Jurkat, Clone E6-1 (cell line): ENCODE measurements around the gene CSF3R.

Source experiments
- DNase-seq: peaks from one replicate; pipeline ENCODE4 v3.0.0-alpha.2; 2011; ENCODE audit warnings: low read depth, low spot score
- H3K4me3 ChIP-seq: 2 replicates; pipeline ENCODE4 v1.5.1; 2011; ENCODE audit warnings: mild to moderate bottlenecking, low read length, control low read depth, moderate library complexity

CSF3R gene

DNA sequence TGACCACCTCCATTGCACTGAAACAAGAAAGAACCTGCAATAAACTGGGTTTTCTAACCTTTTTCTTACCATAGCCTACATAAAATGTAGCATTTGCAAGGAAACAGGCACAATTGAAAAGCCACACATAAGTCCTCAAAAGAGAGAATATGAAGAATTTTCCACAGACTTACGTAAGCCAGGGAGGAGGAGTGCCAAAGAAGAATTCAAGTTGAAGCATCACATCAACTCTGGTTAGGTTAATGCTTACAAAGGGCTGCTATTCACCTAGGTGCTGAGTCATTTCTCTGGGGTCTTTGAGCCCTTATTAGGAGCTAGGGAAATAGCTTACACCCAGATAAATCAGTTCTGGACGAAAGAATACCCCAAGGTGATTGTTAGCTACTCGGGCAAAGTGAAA is 42.1 kb downstream of the CSF3R start:
- H3K4me3 ChIP-seq = no peak overlapping the region
- no peak for DNase-seq

DNA sequence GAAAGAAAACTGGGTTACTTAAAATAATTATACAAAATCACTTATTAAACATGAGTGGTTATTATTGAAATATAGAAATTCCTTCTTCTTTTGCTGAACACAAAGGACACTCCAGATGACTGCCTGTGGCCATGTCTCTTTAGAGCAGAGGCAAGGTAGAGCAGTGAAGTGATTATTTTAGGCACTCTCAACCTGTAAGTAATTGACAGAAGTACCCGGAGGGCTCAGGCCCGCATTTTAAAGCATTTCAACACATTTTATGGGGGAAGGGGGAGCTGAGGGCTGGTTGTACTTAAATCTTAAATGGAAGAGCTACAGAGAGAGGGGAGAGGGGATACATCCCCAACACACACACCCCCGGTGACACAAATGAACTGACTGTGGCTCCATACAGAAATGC is 42.7 kb downstream of the CSF3R start:
- H3K4me3 ChIP-seq = no peak overlapping the region
- no peak for DNase-seq

DNA sequence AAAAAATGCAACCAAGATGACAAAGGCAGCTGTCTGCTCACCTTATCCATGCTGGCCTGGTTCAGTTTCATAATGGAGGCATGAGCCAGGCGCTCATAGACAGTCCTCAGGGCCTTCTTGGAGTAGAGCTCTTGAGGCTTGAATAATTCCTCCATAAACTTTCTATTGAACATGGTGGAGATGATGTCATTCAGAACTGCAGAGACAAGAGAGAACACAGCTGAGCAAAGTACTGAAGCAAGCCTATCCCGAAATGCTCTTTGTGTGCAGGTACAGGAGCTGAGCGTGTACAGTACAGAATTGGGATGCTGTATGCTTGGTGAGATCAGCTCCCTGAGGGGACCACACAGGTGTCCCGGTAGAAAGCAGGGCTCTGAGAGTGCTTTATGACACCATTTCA is 44.0 kb downstream of the CSF3R start:
- no peak overlapping the region for H3K4me3 ChIP-seq
- no peak for DNase-seq

DNA sequence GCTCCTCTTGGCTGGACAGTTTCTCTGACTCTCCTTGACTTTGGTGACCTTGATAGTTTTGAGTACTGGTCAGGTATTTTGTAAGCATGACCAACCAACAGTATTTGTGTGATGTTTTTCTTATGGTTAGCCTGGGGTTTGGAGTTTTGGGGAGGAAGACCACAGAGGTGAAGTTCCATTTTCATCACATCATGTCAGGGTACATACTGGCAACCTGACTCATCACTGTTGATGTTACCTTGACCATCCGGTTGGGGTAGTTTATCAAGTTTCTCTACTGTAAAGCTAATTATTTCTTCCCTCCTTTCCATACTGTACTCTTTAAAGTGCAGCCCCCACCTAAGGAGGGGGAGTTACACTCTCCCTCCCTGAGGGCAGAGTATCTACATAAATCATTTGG is 45.9 kb downstream of the CSF3R start:
- H3K4me3 ChIP-seq = no peak overlapping the region
- no peak for DNase-seq

DNA sequence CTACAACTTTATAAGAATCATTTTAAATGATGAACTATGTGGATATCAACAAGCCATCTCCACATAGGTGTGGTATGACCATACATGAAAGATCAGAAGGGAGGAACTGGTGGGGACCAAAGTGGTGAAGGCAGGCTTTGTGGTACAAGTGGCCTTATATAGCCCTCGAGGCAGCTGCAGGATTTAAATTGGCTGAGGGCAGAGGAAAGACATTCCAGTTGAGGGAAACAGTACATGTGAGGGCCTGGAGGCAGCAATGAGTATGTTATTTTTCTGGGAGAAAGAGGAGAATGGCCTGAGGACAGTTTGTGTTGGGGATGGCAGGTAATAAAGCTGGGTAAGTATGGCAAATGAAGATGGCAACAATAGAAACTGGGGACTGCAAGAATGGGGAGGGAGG is 49.6 kb downstream of the CSF3R start:
- no peak overlapping the region for H3K4me3 ChIP-seq
- DNase-seq = no peak

DNA sequence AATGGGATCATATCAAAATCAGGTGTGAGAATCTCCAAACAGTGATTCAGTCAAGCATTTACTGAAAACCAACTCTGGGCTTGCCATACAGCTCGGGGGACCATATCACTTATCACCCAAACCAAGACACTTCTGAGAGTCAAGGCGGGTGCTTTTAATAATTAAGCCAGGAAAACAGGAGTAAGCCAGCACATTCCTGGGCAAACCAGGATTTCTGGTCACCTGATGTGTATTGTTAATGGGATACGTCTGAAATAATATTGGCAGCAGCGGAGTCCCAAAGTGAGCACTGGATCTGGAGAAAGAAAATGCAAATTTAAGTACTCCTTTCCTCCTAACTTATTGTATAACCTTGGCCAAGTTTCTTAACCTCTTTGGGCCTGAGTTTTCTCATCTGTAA is 50.1 kb downstream of the CSF3R start:
- DNase-seq = no peak
- no peak overlapping the region for H3K4me3 ChIP-seq

DNA sequence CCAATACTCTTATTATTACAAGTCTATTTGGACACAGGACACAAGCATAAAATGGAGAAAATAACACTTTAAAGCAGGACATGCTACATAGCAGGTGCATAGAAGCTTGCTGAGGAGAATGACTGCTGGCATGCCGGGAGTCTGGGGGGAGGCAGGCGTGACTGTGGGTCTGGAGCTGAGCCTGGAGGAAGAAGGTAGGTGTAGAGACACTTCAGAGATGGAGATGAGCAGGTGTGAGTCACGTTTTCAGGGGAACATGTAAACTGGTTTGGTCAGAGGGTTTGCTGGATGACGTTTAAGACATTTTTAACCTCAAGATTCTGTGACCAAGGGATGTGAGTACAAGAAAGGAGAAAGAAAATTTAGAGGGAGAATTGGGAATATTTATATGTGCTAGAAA is 56.9 kb downstream of the CSF3R start:
- H3K4me3 ChIP-seq = no peak overlapping the region
- DNase-seq = no peak

DNA sequence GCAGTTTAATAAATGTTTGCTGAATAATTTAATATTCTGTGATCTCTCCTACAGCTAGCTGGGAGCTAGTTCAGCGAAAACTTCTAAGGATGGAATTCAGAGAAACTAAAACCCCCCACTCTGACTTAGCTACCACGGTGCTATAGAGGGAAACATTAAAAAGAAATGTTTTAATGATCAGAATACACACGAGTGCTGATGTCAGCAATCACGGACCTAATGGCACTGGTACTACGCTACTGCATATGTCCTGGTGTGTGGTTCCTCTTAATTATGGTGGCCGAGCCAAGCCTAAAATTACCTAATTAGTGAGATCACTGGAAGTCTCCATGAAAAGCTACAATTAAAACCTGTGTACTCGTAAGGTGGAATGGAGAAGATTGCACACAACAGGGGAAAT is 61.1 kb downstream of the CSF3R start:
- no peak for DNase-seq
- H3K4me3 ChIP-seq = no peak overlapping the region

DNA sequence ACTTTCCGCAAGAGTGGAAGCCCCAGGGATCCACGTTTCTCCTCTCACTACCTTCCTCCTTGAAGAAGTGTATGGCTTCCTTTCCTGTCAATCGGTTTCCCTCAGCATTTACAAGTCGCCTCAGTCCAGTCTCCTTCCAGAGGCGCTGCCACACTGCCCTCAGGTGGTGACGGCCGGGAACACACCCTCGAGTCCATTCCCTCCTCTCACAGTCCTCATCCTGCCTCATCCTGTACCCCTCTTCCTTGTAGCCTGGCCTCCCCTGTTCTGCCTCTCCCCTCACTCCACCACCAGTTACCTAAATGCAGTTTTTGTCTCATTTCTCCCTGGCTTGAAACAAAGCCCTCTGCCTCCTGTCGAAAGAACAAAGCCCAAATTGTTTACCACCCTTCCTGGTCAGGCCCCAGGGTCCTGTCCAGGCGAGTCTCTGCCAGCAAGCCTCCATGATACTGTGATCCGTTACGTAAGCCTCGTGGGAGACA is 61.8 kb downstream of the CSF3R start:
- H3K4me3 ChIP-seq = peak overlapping the region; percentile 3; the same call in 1 of the 2 replicates
- peak; percentile 81 for DNase-seq

DNA sequence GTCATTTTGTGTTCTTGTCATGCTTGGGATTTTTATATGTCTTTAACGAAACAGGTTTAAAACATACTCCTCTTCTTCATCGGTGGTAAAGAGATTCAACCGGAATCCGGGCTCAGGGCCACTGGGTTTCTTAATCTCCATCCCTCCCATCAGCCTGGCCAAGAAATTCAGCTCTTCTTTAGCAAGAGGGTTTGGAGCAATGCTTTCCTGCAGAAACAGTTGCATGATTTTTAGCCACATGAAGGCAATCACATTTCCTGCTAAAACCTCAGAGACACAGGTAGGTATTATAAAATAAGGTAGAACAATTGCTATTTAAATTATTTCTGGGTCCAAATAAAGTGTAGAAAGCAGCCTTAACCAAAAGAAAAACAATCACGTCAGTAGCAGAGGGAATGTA is 62.3 kb downstream of the CSF3R start:
- peak overlapping the region; percentile 3; the same call in 1 of the 2 replicates for H3K4me3 ChIP-seq
- no peak for DNase-seq

DNA sequence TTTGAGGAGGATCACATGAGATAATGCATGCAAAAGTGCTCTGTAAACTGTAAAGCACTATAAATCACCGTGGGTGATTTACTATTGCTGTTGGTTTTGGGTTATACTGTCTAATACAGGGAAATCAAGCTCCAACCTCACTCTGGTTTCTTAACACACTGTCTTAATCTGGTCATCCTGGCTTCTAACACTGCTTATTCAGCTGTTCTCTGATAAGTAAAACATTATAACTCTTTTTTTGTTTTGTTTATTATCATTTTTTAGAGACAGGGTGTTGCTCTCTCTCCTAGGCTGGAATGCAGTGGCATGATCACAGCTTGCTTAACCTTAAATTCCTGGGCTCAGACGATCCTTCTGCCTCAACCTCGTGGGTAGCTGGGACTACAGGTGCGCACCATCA is 63.1 kb downstream of the CSF3R start:
- no peak overlapping the region for H3K4me3 ChIP-seq
- no peak for DNase-seq

DNA sequence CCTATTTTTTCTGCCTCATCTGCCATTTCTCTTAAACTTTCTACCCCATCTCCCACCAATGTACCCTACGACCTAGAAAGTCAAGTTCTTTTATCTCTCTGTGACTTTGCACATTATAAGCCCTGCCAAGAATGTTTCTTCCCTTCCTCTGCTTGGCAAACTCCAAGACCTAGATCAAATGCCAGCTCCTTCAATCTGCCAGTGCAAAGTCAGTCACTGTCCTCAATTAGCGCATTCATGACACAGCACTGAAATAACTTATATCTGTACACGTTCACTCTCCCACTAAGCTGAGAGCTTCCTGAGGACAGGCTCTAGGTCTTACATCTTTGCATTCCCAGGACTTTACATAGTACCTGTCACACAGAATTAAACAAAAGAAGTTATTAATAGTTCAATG is 63.6 kb downstream of the CSF3R start:
- no peak for DNase-seq

DNA sequence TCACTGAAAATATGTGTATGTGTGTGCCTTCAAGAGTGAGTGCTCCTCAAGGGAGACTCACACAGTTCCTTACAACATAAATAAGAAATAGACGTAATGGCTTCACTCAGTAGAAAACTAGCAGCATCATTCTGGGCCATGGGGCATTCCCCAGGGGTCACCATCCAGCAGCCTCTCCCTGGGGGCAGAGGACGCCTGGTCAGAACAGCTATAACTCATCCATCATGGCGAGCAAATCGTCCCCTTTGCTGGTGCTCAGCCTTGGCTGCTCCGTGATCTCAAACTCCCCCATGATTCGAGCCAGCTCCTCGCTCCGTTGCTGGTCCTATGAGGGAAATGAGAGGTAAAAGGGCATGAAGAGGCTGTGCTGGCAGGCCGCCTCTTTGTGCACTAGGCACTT is 64.8 kb downstream of the CSF3R start:
- DNase-seq = no peak
- no peak overlapping the region for H3K4me3 ChIP-seq

More for the DNA sequence above, 63.6 kb downstream of the CSF3R start:
- no peak overlapping the region for H3K4me3 ChIP-seq
